HCT116 (cell line): ENCODE results near the gene ZNF367. TPM values are rescaled to one million over a fixed set of nuclear protein-coding genes. Genes with fewer than 3 reads are reported as not detected.
A peak's percentile ranks its signal among the peaks of the same experiment; 100 is the strongest.

ENCODE experiments used
- ATAC-seq: fragments of 200-7000 bp; cut with Tn5 transposase; 2 replicates; pipeline ENCODE4 v1.9.1; 2020; ENCODE audit warnings: mild to moderate bottlenecking, moderate library complexity
- BruUV-seq: library from RNA; stranded (reverse); fragments of 400-500 nt; replicated peaks from 2 replicates; lab custom pipeline; 2021; lab: Mats Ljungman, UMichigan
- CTCF ChIA-PET: fragments of 300-600 bp; sonication (Branson Sonifier 250); formaldehyde crosslinking; loops from one replicate; lab custom pipeline; 2021; ENCODE audit warnings: antibody characterized with exemption; lab: Charles Lee
- POLR2A ChIA-PET: fragments of 300-600, 350-600 bp; sonication (Branson Sonifier 250); formaldehyde crosslinking; loops from one replicate; lab custom pipeline; 2021; ENCODE audit warnings: antibody characterized with exemption; lab: Charles Lee
- RAD21 ChIA-PET, 2 experiments: fragments of 300-600 bp; sonication (Branson Sonifier 250); formaldehyde crosslinking; loops; one replicate each; lab custom pipeline; 2023; ENCODE audit warnings: low total read pairs in 2 of 2; ENCODE audit not compliant: uncharacterized antibody in 2 of 2, unreplicated experiment in 2 of 2, low non-redundant PET in 1 of 2; lab: Charles Lee
- DNase-seq: peaks from one replicate; pipeline ENCODE4 v3.0.0-alpha.2; 2010; ENCODE audit warnings: low read depth, low spot score
- H2AFZ ChIP-seq: fragments of 200-600 bp; shearing (Covaris generic), sonication (generic); 2 replicates; pipeline ENCODE4 v1.6.1; 2017; ENCODE audit warnings: low read depth, mixed run types, mixed read lengths, antibody characterized with exemption, low read length; ENCODE audit not compliant: poor library complexity, severe bottlenecking
- H3K27ac ChIP-seq: 2 replicates; pipeline ENCODE4 v1.5.1; 2012; ENCODE audit warnings: low read depth, low read length
- H3K27me3 ChIP-seq: fragments of 200-600 bp; sonication (generic); 2 replicates; pipeline ENCODE4 v1.6.1; 2016; ENCODE audit warnings: mixed run types, low read length, mixed read lengths; ENCODE audit not compliant: insufficient read depth
- H3K36me3 ChIP-seq, 2 experiments: fragments of 200-500 bp in 1 of 2; fragments of 200-600 bp in 1 of 2; sonication (Bioruptor generic) in 1 of 2; sonication (generic) in 1 of 2; 2 replicates each; pipeline versions ENCODE4 v1.5.1 to v1.6.1; 2014 to 2016; ENCODE audit warnings: low read length in 2 of 2, inconsistent platforms in 1 of 2, mixed read lengths in 1 of 2, mixed run types in 1 of 2; ENCODE audit not compliant: insufficient read depth in 2 of 2, control insufficient read depth in 1 of 2
- H3K4me1 ChIP-seq, 2 experiments: fragments of 200-600 bp in 1 of 2; sonication (generic) in 1 of 2; 2 replicates each; pipeline versions ENCODE4 v1.5.1 to v1.6.1; 2012 to 2017; ENCODE audit warnings: low read length in 2 of 2, inconsistent platforms in 1 of 2, mild to moderate bottlenecking in 1 of 2, mixed read lengths in 1 of 2, mixed run types in 1 of 2, moderate library complexity in 1 of 2; ENCODE audit not compliant: insufficient read depth in 2 of 2, control insufficient read depth in 1 of 2
- H3K4me2 ChIP-seq: fragments of 200-600 bp; sonication (generic); 2 replicates; pipeline ENCODE4 v1.6.1; 2017; ENCODE audit warnings: mixed run types, low read length, mixed read lengths
- H3K4me3 ChIP-seq, 2 experiments: fragments of 200-600 bp in 1 of 2; sonication (generic) in 1 of 2; replicated peaks in 1 of 2; 2 replicates each; pipeline ENCODE4 v1.5.1; 2011 to 2016; ENCODE audit warnings: low read length in 2 of 2, control low read depth in 1 of 2, low read depth in 1 of 2, mild to moderate bottlenecking in 1 of 2, mixed read lengths in 1 of 2, mixed run types in 1 of 2
- H3K79me2 ChIP-seq: fragments of 200-600 bp; sonication (generic); 2 replicates; pipeline ENCODE4 v1.6.1; 2017; ENCODE audit warnings: mild to moderate bottlenecking, mixed run types, low read length, moderate library complexity, mixed read lengths; ENCODE audit not compliant: insufficient read depth
- H3K9ac ChIP-seq: fragments of 200-600 bp; sonication (generic); 2 replicates; pipeline ENCODE4 v1.6.1; 2016; ENCODE audit warnings: low read length, mixed read lengths
- H3K9me2 ChIP-seq: fragments of 200-600 bp; sonication (generic), shearing (Covaris generic); 2 replicates; pipeline ENCODE4 v1.6.1; 2017; ENCODE audit warnings: mixed run types, mild to moderate bottlenecking, moderate library complexity; ENCODE audit not compliant: insufficient read depth
- H3K9me3 ChIP-seq, 2 experiments: fragments of 200-500 bp in 1 of 2; fragments of 200-600 bp in 1 of 2; sonication (Bioruptor generic) in 1 of 2; sonication (generic) in 1 of 2; 2 replicates each; pipeline ENCODE4 v1.6.1; 2014 to 2017; ENCODE audit warnings: low read length in 2 of 2, mixed read lengths in 2 of 2, inconsistent platforms in 1 of 2, low read depth in 1 of 2, mild to moderate bottlenecking in 1 of 2, mixed run types in 1 of 2, moderate library complexity in 1 of 2; ENCODE audit not compliant: control insufficient read depth in 1 of 2, insufficient read depth in 1 of 2
- H4K20me1 ChIP-seq: fragments of 200-600 bp; sonication (generic), shearing (Covaris generic); 2 replicates; pipeline ENCODE4 v1.6.1; 2017; ENCODE audit warnings: mixed run types, mild to moderate bottlenecking, moderate library complexity; ENCODE audit not compliant: insufficient read depth
- CBX3 ChIP-seq: IDR thresholded peaks from 2 replicates; pipeline ENCODE4 v1.6.1; 2012; ENCODE audit warnings: low read depth
- CEBPB ChIP-seq: IDR thresholded peaks from 2 replicates; pipeline ENCODE4 v1.6.1; 2012; ENCODE audit warnings: low read depth
- EGR1 ChIP-seq: IDR thresholded peaks from 2 replicates; pipeline ENCODE4 v1.6.1; 2012; ENCODE audit warnings: low read depth
- ELF1 ChIP-seq: IDR thresholded peaks from 2 replicates; pipeline ENCODE4 v1.6.1; 2012; ENCODE audit warnings: low read depth, borderline replicate concordance
- EZH2 ChIP-seq: fragments of 200-600 bp; sonication (generic); IDR thresholded peaks from 2 replicates; pipeline ENCODE4 v1.6.1; 2017; ENCODE audit warnings: antibody characterized with exemption, mixed run types
- EZH2phosphoT487 ChIP-seq: fragments of 200-600 bp; IDR thresholded peaks from 2 replicates; pipeline ENCODE4 v1.6.1; 2018; ENCODE audit warnings: antibody characterized with exemption, borderline replicate concordance
- FOSL1 ChIP-seq: IDR thresholded peaks from 2 replicates; pipeline ENCODE4 v1.6.1; 2012; ENCODE audit warnings: low read depth
- MAX ChIP-seq: IDR thresholded peaks from 2 replicates; pipeline ENCODE4 v1.6.1; 2012
- POLR2A ChIP-seq: IDR thresholded peaks from 2 replicates; pipeline ENCODE4 v1.7.0; 2011; ENCODE audit warnings: borderline replicate concordance; ENCODE audit not compliant: insufficient read depth, insufficient read length; ENCODE audit errors: extremely low read depth
- POLR2AphosphoS5 ChIP-seq: IDR thresholded peaks from 2 replicates; pipeline ENCODE4 v1.6.1; 2011; ENCODE audit warnings: mild to moderate bottlenecking, low read depth, low read length, moderate library complexity
- SP1 ChIP-seq: IDR thresholded peaks from 2 replicates; pipeline ENCODE4 v1.6.1; 2012; ENCODE audit warnings: low read depth
- SRF ChIP-seq: IDR thresholded peaks from 2 replicates; pipeline ENCODE4 v1.6.1; 2012; ENCODE audit warnings: low read depth
- TCF7L2 ChIP-seq: IDR thresholded peaks from 2 replicates; pipeline ENCODE4 v1.7.0; 2011; ENCODE audit warnings: borderline replicate concordance, inconsistent platforms; ENCODE audit not compliant: insufficient read depth, insufficient read length; ENCODE audit errors: extremely low read depth
- ZBTB33 ChIP-seq: IDR thresholded peaks from 2 replicates; pipeline ENCODE4 v1.6.1; 2011; ENCODE audit warnings: mild to moderate bottlenecking, low read length, moderate library complexity; ENCODE audit not compliant: insufficient replicate concordance; ENCODE audit errors: extremely low read depth
- ZFX ChIP-seq: fragments of 450-650 bp; IDR thresholded peaks from 2 replicates; pipeline ENCODE4 v1.6.1; 2017
- ZNF274 ChIP-seq: fragments of 200-500 bp; sonication (Bioruptor generic); IDR thresholded peaks from 2 replicates; pipeline ENCODE4 v1.6.1; 2014; ENCODE audit warnings: mild to moderate bottlenecking, low read depth, low read length, inconsistent platforms
- intact Hi-C: fragments of 100-400 bp; cut with micrococcal nuclease; formaldehyde crosslinking; loops from 2 replicates; pipeline ENCODE4 v1.10.0; 2022
- total RNA-seq: library from RNA; stranded (reverse); gene quantifications from one replicate; pipeline ENCODE4 v1.2.1, GENCODE V29; 2021; ENCODE audit not compliant: unreplicated experiment
- TF ChIP-seq, protein P1 (sequence below), 3 experiments: fragments of 200-600 bp in 1 of 3; sonication (generic) in 1 of 3; IDR thresholded peaks in 2 of 3; conservative IDR thresholded peaks in 1 of 3; 2 replicates each; pipeline ENCODE4 v1.5.1; 2012 to 2017; ENCODE audit warnings: low read depth in 2 of 3, low read length in 2 of 3, antibody characterized with exemption in 1 of 3, borderline replicate concordance in 1 of 3, control low read depth in 1 of 3, mild to moderate bottlenecking in 1 of 3, mixed read lengths in 1 of 3, mixed run types in 1 of 3, moderate library complexity in 1 of 3; ENCODE audit not compliant: insufficient read depth in 1 of 3
- TF ChIP-seq, protein P2 (sequence below): IDR thresholded peaks from 2 replicates; pipeline ENCODE4 v1.6.1; 2012; ENCODE audit warnings: low read depth
- TF ChIP-seq, protein P3 (sequence below): IDR thresholded peaks from 2 replicates; pipeline ENCODE4 v1.6.1; 2012

ZNF367 gene
- total RNA-seq, 1 experiment from 2014 or later: 18.1 TPM

GRCh38 chr9:96461336-96461735 lies 43.2 kb upstream of the ZNF367 start:
- Histone ChIP-seq H3K36me3 (peaks cover 2 to 3% of the 10 kb centered on the region in 2 experiments; a peak in 2 of 4 replicates), H2AFZ (no peak overlapping the region), H3K9me3 (no peaks in the 10 kb centered on the region), H4K20me1 (no peaks in the 10 kb centered on the region), H3K27ac (no peak overlapping the region), H3K9me2 (no peaks in the 10 kb centered on the region), H3K79me2 (no peaks in the 10 kb centered on the region), H3K27me3 (no peaks in the 10 kb centered on the region), H3K4me3 (no peak overlapping the region), H3K4me1 (0 out of 4 replicates have a peak, but pooled peaks cover 0 to 2% of the 10 kb centered on the region in 2 experiments), H3K4me2 (no peak overlapping the region), H3K9ac (no peak overlapping the region)
- CTCF ChIA-PET: no interaction called here
- DNase-seq: no peak
- intact Hi-C loops: no loop called here
- RAD21 ChIA-PET: no interaction called here
- ATAC-seq: no peak
- TF ChIP-seq ZFX (no peak), FOSL1 (no peak), POLR2AphosphoS5 (no peak), SRF (no peak), ELF1 (no peak), CEBPB (no peak), MAX (no peak), ZNF274 (no peak), SP1 (no peak), CBX3 (no peak), ZBTB33 (no peak), EZH2 (no peak), POLR2A (no peak), EZH2phosphoT487 (no peak), EGR1 (no peak), TCF7L2 (no peak)
- TF ChIP-seq, protein P1, sequence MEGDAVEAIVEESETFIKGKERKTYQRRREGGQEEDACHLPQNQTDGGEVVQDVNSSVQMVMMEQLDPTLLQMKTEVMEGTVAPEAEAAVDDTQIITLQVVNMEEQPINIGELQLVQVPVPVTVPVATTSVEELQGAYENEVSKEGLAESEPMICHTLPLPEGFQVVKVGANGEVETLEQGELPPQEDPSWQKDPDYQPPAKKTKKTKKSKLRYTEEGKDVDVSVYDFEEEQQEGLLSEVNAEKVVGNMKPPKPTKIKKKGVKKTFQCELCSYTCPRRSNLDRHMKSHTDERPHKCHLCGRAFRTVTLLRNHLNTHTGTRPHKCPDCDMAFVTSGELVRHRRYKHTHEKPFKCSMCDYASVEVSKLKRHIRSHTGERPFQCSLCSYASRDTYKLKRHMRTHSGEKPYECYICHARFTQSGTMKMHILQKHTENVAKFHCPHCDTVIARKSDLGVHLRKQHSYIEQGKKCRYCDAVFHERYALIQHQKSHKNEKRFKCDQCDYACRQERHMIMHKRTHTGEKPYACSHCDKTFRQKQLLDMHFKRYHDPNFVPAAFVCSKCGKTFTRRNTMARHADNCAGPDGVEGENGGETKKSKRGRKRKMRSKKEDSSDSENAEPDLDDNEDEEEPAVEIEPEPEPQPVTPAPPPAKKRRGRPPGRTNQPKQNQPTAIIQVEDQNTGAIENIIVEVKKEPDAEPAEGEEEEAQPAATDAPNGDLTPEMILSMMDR (IDR thresholded peaks at IDR 0.05 in 2 of 3, conservative IDR thresholded peaks at IDR 0.05 in 1 of 3; ENCODE audit: borderline replicate concordance in 1 of 3, insufficient read depth in 1 of 3, low read depth in 2 of 3, low read length in 2 of 3): no peak
- TF ChIP-seq, protein P2, sequence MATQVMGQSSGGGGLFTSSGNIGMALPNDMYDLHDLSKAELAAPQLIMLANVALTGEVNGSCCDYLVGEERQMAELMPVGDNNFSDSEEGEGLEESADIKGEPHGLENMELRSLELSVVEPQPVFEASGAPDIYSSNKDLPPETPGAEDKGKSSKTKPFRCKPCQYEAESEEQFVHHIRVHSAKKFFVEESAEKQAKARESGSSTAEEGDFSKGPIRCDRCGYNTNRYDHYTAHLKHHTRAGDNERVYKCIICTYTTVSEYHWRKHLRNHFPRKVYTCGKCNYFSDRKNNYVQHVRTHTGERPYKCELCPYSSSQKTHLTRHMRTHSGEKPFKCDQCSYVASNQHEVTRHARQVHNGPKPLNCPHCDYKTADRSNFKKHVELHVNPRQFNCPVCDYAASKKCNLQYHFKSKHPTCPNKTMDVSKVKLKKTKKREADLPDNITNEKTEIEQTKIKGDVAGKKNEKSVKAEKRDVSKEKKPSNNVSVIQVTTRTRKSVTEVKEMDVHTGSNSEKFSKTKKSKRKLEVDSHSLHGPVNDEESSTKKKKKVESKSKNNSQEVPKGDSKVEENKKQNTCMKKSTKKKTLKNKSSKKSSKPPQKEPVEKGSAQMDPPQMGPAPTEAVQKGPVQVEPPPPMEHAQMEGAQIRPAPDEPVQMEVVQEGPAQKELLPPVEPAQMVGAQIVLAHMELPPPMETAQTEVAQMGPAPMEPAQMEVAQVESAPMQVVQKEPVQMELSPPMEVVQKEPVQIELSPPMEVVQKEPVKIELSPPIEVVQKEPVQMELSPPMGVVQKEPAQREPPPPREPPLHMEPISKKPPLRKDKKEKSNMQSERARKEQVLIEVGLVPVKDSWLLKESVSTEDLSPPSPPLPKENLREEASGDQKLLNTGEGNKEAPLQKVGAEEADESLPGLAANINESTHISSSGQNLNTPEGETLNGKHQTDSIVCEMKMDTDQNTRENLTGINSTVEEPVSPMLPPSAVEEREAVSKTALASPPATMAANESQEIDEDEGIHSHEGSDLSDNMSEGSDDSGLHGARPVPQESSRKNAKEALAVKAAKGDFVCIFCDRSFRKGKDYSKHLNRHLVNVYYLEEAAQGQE: no peak
- TF ChIP-seq, protein P3, sequence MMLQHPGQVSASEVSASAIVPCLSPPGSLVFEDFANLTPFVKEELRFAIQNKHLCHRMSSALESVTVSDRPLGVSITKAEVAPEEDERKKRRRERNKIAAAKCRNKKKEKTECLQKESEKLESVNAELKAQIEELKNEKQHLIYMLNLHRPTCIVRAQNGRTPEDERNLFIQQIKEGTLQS: no peak
- POLR2A ChIA-PET: no interaction called here
- BruUV-seq: TSS peak; percentile 19
